ENCODE measurements around the gene SLC3A2.

Gene SLC3A2

GRCh38 chr11:62879235-62879978, 1.3 kb upstream of the SLC3A2 start:
- Mint-ChIP-seq H3K4me3 (peak overlapping the region; percentile 100), H3K27ac (ENCODE audit: low read depth) (peak overlapping the region; percentile 100), H3K27me3 (no peaks in the 10 kb centered on the region), H3K9me3 (no peaks in the 10 kb centered on the region), H3K4me1 (peaks cover 46% of the 10 kb centered on the region), H3K36me3 (ENCODE audit: insufficient read depth) (peaks cover 36% of the 10 kb centered on the region)
- ATAC-seq (replicated peaks; ENCODE audit: extremely low read depth, poor library complexity, severe bottlenecking) (no peak), DNase-seq (ENCODE audit: low spot score in 2 of 2) (no peak)

GRCh38 chr11:62880231-62880802, 379 bp upstream of the SLC3A2 start:
- ATAC-seq (replicated peaks; ENCODE audit: extremely low read depth, poor library complexity, severe bottlenecking), result no peak
- peaks cover 50% of the 10 kb centered on the region for H3K4me1 Mint-ChIP-seq
- peak overlapping the region; percentile 100 for H3K27ac Mint-ChIP-seq (ENCODE audit: low read depth)
- peaks cover 45% of the 10 kb centered on the region for H3K36me3 Mint-ChIP-seq (ENCODE audit: insufficient read depth)
- no peak for DNase-seq (ENCODE audit: low spot score in 2 of 2)
- H3K27me3 Mint-ChIP-seq, result no peaks in the 10 kb centered on the region
- peak overlapping the region; percentile 100 for H3K4me3 Mint-ChIP-seq
- H3K9me3 Mint-ChIP-seq, result no peaks in the 10 kb centered on the region

GRCh38 chr11:62881579-62882430, 1.1 kb downstream of the SLC3A2 start:
- Mint-ChIP-seq H3K27me3 (no peaks in the 10 kb centered on the region), H3K36me3 (ENCODE audit: insufficient read depth) (peaks cover 60% of the 10 kb centered on the region), H3K4me3 (peak overlapping the region; percentile 100), H3K4me1 (peaks cover 55% of the 10 kb centered on the region), H3K9me3 (no peaks in the 10 kb centered on the region), H3K27ac (ENCODE audit: low read depth) (peak overlapping the region; percentile 100)
- ATAC-seq (replicated peaks; ENCODE audit: extremely low read depth, poor library complexity, severe bottlenecking), result peak; percentile 78
- peak; percentile 80 to 91 for DNase-seq (ENCODE audit: low spot score in 2 of 2)

- H3K27ac Mint-ChIP-seq (ENCODE audit: low read depth), result peak overlapping the region; percentile 100
- H3K36me3 Mint-ChIP-seq (ENCODE audit: insufficient read depth), result peaks cover 64% of the 10 kb centered on the region
Measured at GRCh38 chr11:62882431-62882749, 1.7 kb downstream of the SLC3A2 start.

GRCh38 chr11:62882788-62883501, 2.2 kb downstream of the SLC3A2 start:
- no peaks in the 10 kb centered on the region for H3K27me3 Mint-ChIP-seq
- no peaks in the 10 kb centered on the region for H3K9me3 Mint-ChIP-seq
- H3K36me3 Mint-ChIP-seq (ENCODE audit: insufficient read depth), result peaks cover 69% of the 10 kb centered on the region
- H3K4me1 Mint-ChIP-seq, result peaks cover 55% of the 10 kb centered on the region
- H3K4me3 Mint-ChIP-seq, result peak overlapping the region; percentile 100
- DNase-seq (ENCODE audit: low spot score in 2 of 2), result no peak
- H3K27ac Mint-ChIP-seq (ENCODE audit: low read depth), result peak overlapping the region; percentile 100
- no peak for ATAC-seq (replicated peaks; ENCODE audit: extremely low read depth, poor library complexity, severe bottlenecking)

More at GRCh38 chr11:62882431-62882749, 1.7 kb downstream of the SLC3A2 start:
- Mint-ChIP-seq H3K4me3 (peak overlapping the region; percentile 100), H3K9me3 (no peaks in the 10 kb centered on the region), H3K4me1 (peaks cover 55% of the 10 kb centered on the region), H3K27me3 (no peaks in the 10 kb centered on the region)
- DNase-seq (ENCODE audit: low spot score in 2 of 2) (no peak), ATAC-seq (replicated peaks; ENCODE audit: extremely low read depth, poor library complexity, severe bottlenecking) (no peak)

- H3K36me3 Mint-ChIP-seq (ENCODE audit: insufficient read depth), result peaks cover 77% of the 10 kb centered on the region
- H3K4me3 Mint-ChIP-seq, result no peak overlapping the region
- H3K27ac Mint-ChIP-seq (ENCODE audit: low read depth), result peak overlapping the region; percentile 100
- ATAC-seq (replicated peaks; ENCODE audit: extremely low read depth, poor library complexity, severe bottlenecking) (no peak), DNase-seq (ENCODE audit: low spot score in 2 of 2) (no peak)
- H3K9me3 Mint-ChIP-seq, result no peaks in the 10 kb centered on the region
- no peaks in the 10 kb centered on the region for H3K27me3 Mint-ChIP-seq
- H3K4me1 Mint-ChIP-seq, result peaks cover 55% of the 10 kb centered on the region
Measured at GRCh38 chr11:62883673-62884072, 3.0 kb downstream of the SLC3A2 start.

- no peak overlapping the region for H3K27ac Mint-ChIP-seq (ENCODE audit: low read depth)
- H3K36me3 Mint-ChIP-seq (ENCODE audit: insufficient read depth), result peaks cover 77% of the 10 kb centered on the region
- ATAC-seq (replicated peaks; ENCODE audit: extremely low read depth, poor library complexity, severe bottlenecking), result no peak
- peaks cover 47% of the 10 kb centered on the region for H3K4me1 Mint-ChIP-seq
- no peak for DNase-seq (ENCODE audit: low spot score in 2 of 2)
- H3K27me3 Mint-ChIP-seq, result no peaks in the 10 kb centered on the region
- H3K4me3 Mint-ChIP-seq, result no peak overlapping the region
- H3K9me3 Mint-ChIP-seq, result no peaks in the 10 kb centered on the region
Measured at GRCh38 chr11:62885137-62885750, 4.5 kb downstream of the SLC3A2 start.

GRCh38 chr11:62888406-62888805, 7.7 kb downstream of the SLC3A2 start:
- DNase-seq (ENCODE audit: low spot score in 2 of 2) (no peak), ATAC-seq (replicated peaks; ENCODE audit: extremely low read depth, poor library complexity, severe bottlenecking) (no peak)
- Mint-ChIP-seq H3K9me3 (no peaks in the 10 kb centered on the region), H3K4me3 (no peak overlapping the region), H3K4me1 (peaks cover 20% of the 10 kb centered on the region), H3K27me3 (no peaks in the 10 kb centered on the region), H3K36me3 (ENCODE audit: insufficient read depth) (peaks cover 55% of the 10 kb centered on the region), H3K27ac (ENCODE audit: low read depth) (peak overlapping the region; percentile 42)

- peaks cover 49% of the 10 kb centered on the region for H3K36me3 Mint-ChIP-seq (ENCODE audit: insufficient read depth)
- H3K27me3 Mint-ChIP-seq, result no peaks in the 10 kb centered on the region
- no peaks in the 10 kb centered on the region for H3K9me3 Mint-ChIP-seq
- DNase-seq (ENCODE audit: low spot score in 2 of 2) (no peak), ATAC-seq (replicated peaks; ENCODE audit: extremely low read depth, poor library complexity, severe bottlenecking) (no peak)
- H3K4me3 Mint-ChIP-seq, result no peak overlapping the region
- peak overlapping the region; percentile 42 for H3K27ac Mint-ChIP-seq (ENCODE audit: low read depth)
- peaks cover 13% of the 10 kb centered on the region for H3K4me1 Mint-ChIP-seq
Measured at GRCh38 chr11:62889126-62889483, 8.4 kb downstream of the SLC3A2 start.

GRCh38 chr11:62889484-62890437, 9.1 kb downstream of the SLC3A2 start:
- DNase-seq (ENCODE audit: low spot score in 2 of 2) (no peak), ATAC-seq (replicated peaks; ENCODE audit: extremely low read depth, poor library complexity, severe bottlenecking) (no peak)

GRCh38 chr11:62892077-62892922, 11.6 kb downstream of the SLC3A2 start:
- Mint-ChIP-seq H3K9me3 (no peaks in the 10 kb centered on the region), H3K27ac (ENCODE audit: low read depth) (no peak overlapping the region), H3K36me3 (ENCODE audit: insufficient read depth) (peaks cover 17% of the 10 kb centered on the region), H3K27me3 (peaks cover 14% of the 10 kb centered on the region), H3K4me1 (no peaks in the 10 kb centered on the region), H3K4me3 (no peak overlapping the region)
- no peak for ATAC-seq (replicated peaks; ENCODE audit: extremely low read depth, poor library complexity, severe bottlenecking)
- DNase-seq (ENCODE audit: low spot score in 2 of 2), result no peak

More at GRCh38 chr11:62889484-62890437, 9.1 kb downstream of the SLC3A2 start:
- H3K4me1 Mint-ChIP-seq, result peaks cover 9% of the 10 kb centered on the region
- H3K36me3 Mint-ChIP-seq (ENCODE audit: insufficient read depth), result peaks cover 43% of the 10 kb centered on the region
- H3K27me3 Mint-ChIP-seq, result no peaks in the 10 kb centered on the region
- H3K4me3 Mint-ChIP-seq, result no peak overlapping the region
- H3K27ac Mint-ChIP-seq (ENCODE audit: low read depth), result peak overlapping the region; percentile 42
- H3K9me3 Mint-ChIP-seq, result no peaks in the 10 kb centered on the region
